HCT116 (cell line): ENCODE results near the gene GLT8D2.

Experiments
- CEBPB ChIP-seq: IDR thresholded peaks from 2 replicates; pipeline ENCODE4 v1.6.1; 2012; ENCODE audit warnings: low read depth
- CTCF ChIP-seq, 3 experiments: fragments of 200-600 bp in 1 of 3; sonication (generic) in 1 of 3; IDR thresholded peaks in 2 of 3; conservative IDR thresholded peaks in 1 of 3; 2 replicates each; pipeline ENCODE4 v1.5.1; 2012 to 2017; ENCODE audit warnings: low read depth in 2 of 3, low read length in 2 of 3, antibody characterized with exemption in 1 of 3, borderline replicate concordance in 1 of 3, control low read depth in 1 of 3, mild to moderate bottlenecking in 1 of 3, mixed read lengths in 1 of 3, mixed run types in 1 of 3, moderate library complexity in 1 of 3; ENCODE audit not compliant: insufficient read depth in 1 of 3
- EGR1 ChIP-seq: IDR thresholded peaks from 2 replicates; pipeline ENCODE4 v1.6.1; 2012; ENCODE audit warnings: low read depth
- ELF1 ChIP-seq: IDR thresholded peaks from 2 replicates; pipeline ENCODE4 v1.6.1; 2012; ENCODE audit warnings: low read depth, borderline replicate concordance
- EZH2 ChIP-seq: fragments of 200-600 bp; sonication (generic); IDR thresholded peaks from 2 replicates; pipeline ENCODE4 v1.6.1; 2017; ENCODE audit warnings: antibody characterized with exemption, mixed run types
- POLR2A ChIP-seq: IDR thresholded peaks from 2 replicates; pipeline ENCODE4 v1.7.0; 2011; ENCODE audit warnings: borderline replicate concordance; ENCODE audit not compliant: insufficient read depth, insufficient read length; ENCODE audit errors: extremely low read depth
- POLR2AphosphoS5 ChIP-seq: IDR thresholded peaks from 2 replicates; pipeline ENCODE4 v1.6.1; 2011; ENCODE audit warnings: mild to moderate bottlenecking, low read depth, low read length, moderate library complexity
- YY1 ChIP-seq: IDR thresholded peaks from 2 replicates; pipeline ENCODE4 v1.6.1; 2011; ENCODE audit warnings: low read length, low read depth, moderate library complexity, mild to moderate bottlenecking; ENCODE audit not compliant: insufficient replicate concordance; ENCODE audit errors: extremely low read depth
- ZFX ChIP-seq: fragments of 450-650 bp; IDR thresholded peaks from 2 replicates; pipeline ENCODE4 v1.6.1; 2017

- TF ChIP-seq ZFX (no peak), POLR2A (no peak), CTCF (IDR thresholded peaks at IDR 0.05 in 2 of 3, conservative IDR thresholded peaks at IDR 0.05 in 1 of 3; ENCODE audit: borderline replicate concordance in 1 of 3, insufficient read depth in 1 of 3, low read depth in 2 of 3, low read length in 2 of 3) (no peak), EZH2 (no peak), ELF1 (no peak), POLR2AphosphoS5 (no peak), CEBPB (no peak), YY1 (no peak), EGR1 (no peak)
Measured at GRCh38 chr12:104002686-104003085, 47.3 kb downstream of the GLT8D2 start.
